ENCODE results near the gene NOL6. TPM values are rescaled to one million over a fixed set of nuclear protein-coding genes. Genes with fewer than 3 reads are reported as not detected.

Gene NOL6
- total RNA-seq, 1 donor from 2014 or later = 36.4 TPM

DNA sequence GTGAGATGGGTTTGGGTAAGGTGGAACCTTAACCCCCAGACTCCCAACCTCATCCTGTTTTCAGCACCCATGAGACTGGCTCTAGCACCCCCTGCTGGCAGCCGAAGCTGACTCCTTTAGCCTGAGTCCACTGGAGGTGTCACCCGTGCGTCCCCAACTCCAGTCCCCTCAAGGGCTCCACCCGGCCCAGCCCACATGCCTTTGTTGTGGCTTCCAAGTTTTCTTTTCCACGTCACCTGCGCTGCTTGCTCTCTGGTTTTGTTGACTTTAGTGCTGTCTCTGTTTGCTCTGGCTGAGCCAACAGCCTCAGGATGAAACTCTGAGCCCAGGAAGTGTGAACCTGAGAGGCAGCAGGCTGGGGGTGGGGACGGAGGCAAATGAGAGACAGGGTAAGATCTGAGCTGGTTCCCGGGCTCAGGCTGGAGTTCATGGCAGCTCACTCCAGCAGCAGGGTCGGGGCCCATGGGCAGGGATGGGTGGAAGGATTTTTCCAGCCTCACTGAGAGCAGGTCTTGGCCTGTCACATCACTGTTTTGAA, 58.2 kb downstream of the NOL6 start:
- peak; percentile 95 for ATAC-seq
- Histone ChIP-seq H3K4me3 (no peak overlapping the region), H3K9me3 (no peaks in the 10 kb centered on the region), H3K27ac (peak overlapping the region; percentile 25), H3K36me3 (no peaks in the 10 kb centered on the region), H3K27me3 (no peaks in the 10 kb centered on the region), H3K4me1 (peaks cover 26% of the 10 kb centered on the region)
- intact Hi-C loops (cut with DNase I) = no loop called here
- DNase-seq = peak; percentile 96
- TF ChIP-seq, protein P1, sequence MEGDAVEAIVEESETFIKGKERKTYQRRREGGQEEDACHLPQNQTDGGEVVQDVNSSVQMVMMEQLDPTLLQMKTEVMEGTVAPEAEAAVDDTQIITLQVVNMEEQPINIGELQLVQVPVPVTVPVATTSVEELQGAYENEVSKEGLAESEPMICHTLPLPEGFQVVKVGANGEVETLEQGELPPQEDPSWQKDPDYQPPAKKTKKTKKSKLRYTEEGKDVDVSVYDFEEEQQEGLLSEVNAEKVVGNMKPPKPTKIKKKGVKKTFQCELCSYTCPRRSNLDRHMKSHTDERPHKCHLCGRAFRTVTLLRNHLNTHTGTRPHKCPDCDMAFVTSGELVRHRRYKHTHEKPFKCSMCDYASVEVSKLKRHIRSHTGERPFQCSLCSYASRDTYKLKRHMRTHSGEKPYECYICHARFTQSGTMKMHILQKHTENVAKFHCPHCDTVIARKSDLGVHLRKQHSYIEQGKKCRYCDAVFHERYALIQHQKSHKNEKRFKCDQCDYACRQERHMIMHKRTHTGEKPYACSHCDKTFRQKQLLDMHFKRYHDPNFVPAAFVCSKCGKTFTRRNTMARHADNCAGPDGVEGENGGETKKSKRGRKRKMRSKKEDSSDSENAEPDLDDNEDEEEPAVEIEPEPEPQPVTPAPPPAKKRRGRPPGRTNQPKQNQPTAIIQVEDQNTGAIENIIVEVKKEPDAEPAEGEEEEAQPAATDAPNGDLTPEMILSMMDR (IDR thresholded peaks at IDR 0.05) = peak; percentile 88

GRCh38 chr9:33414889-33415500, 58.7 kb downstream of the NOL6 start:
- Histone ChIP-seq H3K4me3 (no peak overlapping the region), H3K9me3 (no peaks in the 10 kb centered on the region), H3K4me1 (peaks cover 24% of the 10 kb centered on the region), H3K36me3 (no peaks in the 10 kb centered on the region), H3K27ac (peak overlapping the region; percentile 25), H3K27me3 (no peaks in the 10 kb centered on the region)
- ATAC-seq (no peak), DNase-seq (no peak)
- TF ChIP-seq, protein P1 (IDR thresholded peaks at IDR 0.05) = no peak
- intact Hi-C loops (cut with DNase I) = no loop called here

GRCh38 chr9:33414268-33414667, 59.5 kb downstream of the NOL6 start:
- DNase-seq (no peak), ATAC-seq (peak; percentile 4)
- intact Hi-C loops (cut with DNase I) = no loop called here
- H3K27ac ChIP-seq = no peak overlapping the region
- no peak overlapping the region for H3K4me3 ChIP-seq
- TF ChIP-seq, protein P1 (IDR thresholded peaks at IDR 0.05) = no peak
- H3K9me3 ChIP-seq = no peaks in the 10 kb centered on the region
- H3K36me3 ChIP-seq = no peaks in the 10 kb centered on the region
- no peaks in the 10 kb centered on the region for H3K27me3 ChIP-seq
- H3K4me1 ChIP-seq = peaks cover 23% of the 10 kb centered on the region

Small RNAs within 50 kb of the gene (microRNA-seq; reads per million reads assigned to microRNA genes)
- not detected for gene MIR6851 (ENCODE audit: borderline microRNAs expressed)

Other genes starting within 250 kb of the NOL6 start
- gene SPINK4, start 233.8 kb downstream of the NOL6 start, total RNA-seq = not detected
- 116 TPM for gene BAG1, start 209.2 kb downstream of the NOL6 start, total RNA-seq
- 77.8 TPM for gene CHMP5, start 208.9 kb downstream of the NOL6 start, total RNA-seq
- gene NFX1, start 183.4 kb downstream of the NOL6 start, total RNA-seq = 45.0 TPM
- 2.4 TPM for gene AQP7, start 71.4 kb downstream of the NOL6 start, total RNA-seq
- 352 TPM for gene AQP3, start 26.3 kb downstream of the NOL6 start, total RNA-seq
- gene ANKRD18B, start 50.3 kb upstream of the NOL6 start, total RNA-seq = 1.2 TPM

All from upper lobe of right lung (tissue), 1 donor.